IMR-90 (cell line): Measurements from ENCODE around the gene CDC42EP1. TPM values are rescaled to one million over a fixed set of nuclear protein-coding genes. Genes with fewer than 3 reads are reported as not detected.

Experiments used
- ATAC-seq: fragments of 200-7000 bp; cut with Tn5 transposase; 2 replicates; pipeline ENCODE4 v1.9.1; 2020; ENCODE audit warnings: low read depth, mild to moderate bottlenecking, moderate library complexity
- BruUV-seq: library from RNA; stranded (reverse); fragments of 400-500 nt; replicated peaks from 2 replicates; lab custom pipeline; 2021; lab: Mats Ljungman, UMichigan
- CTCF ChIA-PET: fragments of 300-600 bp; formaldehyde crosslinking; extraction: SDS; loops from one replicate; lab custom pipeline; 2021; ENCODE audit warnings: antibody characterized with exemption; lab: Yijun Ruan, JAX
- POLR2A ChIA-PET: fragments of 300-600 bp; sonication (Branson Sonifier 250); formaldehyde crosslinking; loops from one replicate; lab custom pipeline; 2022; ENCODE audit warnings: antibody characterized with exemption; ENCODE audit not compliant: unreplicated experiment; lab: Charles Lee
- DNase-seq: peaks from one replicate; pipeline ENCODE4 v3.0.0; 2013
- H2AFZ ChIP-seq: replicated peaks from 2 replicates; pipeline ENCODE3; 2013; ENCODE audit warnings: low read length, mild to moderate bottlenecking; ENCODE audit not compliant: poor library complexity
- H2AK5ac ChIP-seq: 2 replicates; pipeline ENCODE4 v1.6.1; 2013; ENCODE audit warnings: low read depth, low read length, inconsistent platforms
- H2AK9ac ChIP-seq: replicated peaks from 2 replicates; pipeline ENCODE3; 2013; ENCODE audit warnings: mild to moderate bottlenecking, low read depth, low read length, moderate library complexity; ENCODE audit not compliant: poor library complexity
- H2BK120ac ChIP-seq: 2 replicates; pipeline ENCODE4 v1.6.1; 2013; ENCODE audit warnings: low read depth, low read length, inconsistent platforms
- H2BK15ac ChIP-seq: 3 replicates; pipeline ENCODE4 v1.6.1; 2013; ENCODE audit warnings: low read depth, low read length, inconsistent platforms
- H2BK20ac ChIP-seq: 2 replicates; pipeline ENCODE4 v1.6.1; 2013; ENCODE audit warnings: low read depth, mild to moderate bottlenecking, inconsistent platforms, low read length, moderate library complexity
- H2BK5ac ChIP-seq: 2 replicates; pipeline ENCODE4 v1.6.1; 2013; ENCODE audit warnings: mild to moderate bottlenecking, low read depth, low read length, inconsistent platforms; ENCODE audit not compliant: poor library complexity, severe bottlenecking
- H3K14ac ChIP-seq: replicated peaks from 2 replicates; pipeline ENCODE4 v1.6.1; 2013; ENCODE audit warnings: low read depth, low read length, inconsistent platforms
- H3K18ac ChIP-seq: 2 replicates; pipeline ENCODE4 v1.6.1; 2013; ENCODE audit warnings: low read depth, low read length, control low read depth
- H3K23ac ChIP-seq: 2 replicates; pipeline ENCODE4 v1.6.1; 2013; ENCODE audit warnings: low read depth, low read length, inconsistent platforms
- H3K27ac ChIP-seq: 2 replicates; pipeline ENCODE4 v1.5.1; 2013; ENCODE audit warnings: mild to moderate bottlenecking, control low read depth, low read length; ENCODE audit not compliant: insufficient read depth
- H3K27me3 ChIP-seq: 2 replicates; pipeline ENCODE4 v1.6.1; 2013; ENCODE audit warnings: low read length; ENCODE audit not compliant: control insufficient read depth, insufficient read depth
- H3K36me3 ChIP-seq: 2 replicates; pipeline ENCODE4 v1.6.1; 2013; ENCODE audit warnings: low read length, mixed read lengths; ENCODE audit not compliant: control insufficient read depth, insufficient read depth
- H3K4ac ChIP-seq: 2 replicates; pipeline ENCODE4 v1.6.1; 2013; ENCODE audit warnings: low read depth, low read length, inconsistent platforms
- H3K4me1 ChIP-seq: 2 replicates; pipeline ENCODE4 v1.6.1; 2013; ENCODE audit warnings: low read length, mixed read lengths; ENCODE audit not compliant: control insufficient read depth, insufficient read depth
- H3K4me2 ChIP-seq: 2 replicates; pipeline ENCODE4 v1.6.1; 2013; ENCODE audit warnings: low read depth, mild to moderate bottlenecking, control low read depth, low read length, moderate library complexity
- H3K4me3 ChIP-seq: 2 replicates; pipeline ENCODE4 v1.5.1; 2013; ENCODE audit warnings: low read depth, mild to moderate bottlenecking, control low read depth, low read length, moderate library complexity; ENCODE audit not compliant: insufficient read depth
- H3K56ac ChIP-seq: 2 replicates; pipeline ENCODE4 v1.6.1; 2013; ENCODE audit warnings: low read length, inconsistent platforms; ENCODE audit not compliant: insufficient read depth; ENCODE audit errors: extremely low read depth
- H3K79me1 ChIP-seq, 2 experiments: 2 replicates each; pipeline ENCODE4 v1.6.1; 2013; ENCODE audit warnings: low read length in 2 of 2, inconsistent platforms in 1 of 2, low read depth in 1 of 2
- H3K9ac ChIP-seq: 2 replicates; pipeline ENCODE4 v1.6.1; 2013; ENCODE audit warnings: low read depth, low read length, control low read depth
- H3K9me1 ChIP-seq: 2 replicates; pipeline ENCODE4 v1.6.1; 2013; ENCODE audit warnings: low read length, inconsistent platforms; ENCODE audit not compliant: insufficient read depth
- H3K9me3 ChIP-seq: 2 replicates; pipeline ENCODE4 v1.6.1; 2013; ENCODE audit warnings: low read length; ENCODE audit not compliant: control insufficient read depth, insufficient read depth
- H4K20me1 ChIP-seq: 2 replicates; pipeline ENCODE4 v1.6.1; 2013; ENCODE audit warnings: low read length, inconsistent platforms; ENCODE audit not compliant: insufficient read depth
- H4K5ac ChIP-seq: 2 replicates; pipeline ENCODE4 v1.6.1; 2013; ENCODE audit warnings: mild to moderate bottlenecking, low read depth, low read length, control low read depth
- H4K8ac ChIP-seq, 2 experiments: 2 replicates each; pipeline ENCODE4 v1.6.1; 2013; ENCODE audit warnings: low read depth in 2 of 2, low read length in 2 of 2, control low read depth in 1 of 2, inconsistent platforms in 1 of 2
- H4K91ac ChIP-seq: 2 replicates; pipeline ENCODE4 v1.6.1; 2013; ENCODE audit warnings: low read depth, low read length, inconsistent platforms; ENCODE audit not compliant: insufficient read depth
- BHLHE40 ChIP-seq: fragments of 150-350 bp; IDR thresholded peaks from 2 replicates; pipeline ENCODE4 v1.6.1; 2016; ENCODE audit warnings: mild to moderate bottlenecking, low read depth, low read length
- CEBPB ChIP-seq: IDR thresholded peaks from 2 replicates; pipeline ENCODE4 v1.6.1; 2012; ENCODE audit warnings: low read depth, low read length, improper control_type of control experiment
- CHD1 ChIP-seq: IDR thresholded peaks from 2 replicates; pipeline ENCODE4 v1.6.1; 2012; ENCODE audit warnings: low read depth, low read length, improper control_type of control experiment
- CTCF ChIP-seq: conservative IDR thresholded peaks from 2 replicates; pipeline ENCODE4 v1.5.1; 2012; ENCODE audit warnings: mild to moderate bottlenecking, low read depth, low read length, improper control_type of control experiment
- ELK1 ChIP-seq: fragments of 150-350 bp; IDR thresholded peaks from 2 replicates; pipeline ENCODE4 v1.6.1; 2016; ENCODE audit warnings: low read depth, mild to moderate bottlenecking, low read length, moderate library complexity, borderline replicate concordance
- FOS ChIP-seq: fragments of 150-350 bp; IDR thresholded peaks from 2 replicates; pipeline ENCODE4 v1.6.1; 2016; ENCODE audit warnings: low read depth, low read length
- MAFK ChIP-seq: IDR thresholded peaks from 2 replicates; pipeline ENCODE4 v1.6.1; 2012; ENCODE audit warnings: low read depth, low read length, improper control_type of control experiment
- MAZ ChIP-seq: IDR thresholded peaks from 2 replicates; pipeline ENCODE4 v1.6.1; 2012; ENCODE audit warnings: low read depth, mild to moderate bottlenecking, low read length, improper control_type of control experiment, moderate library complexity, borderline replicate concordance
- MXI1 ChIP-seq: IDR thresholded peaks from 2 replicates; pipeline ENCODE4 v1.6.1; 2012; ENCODE audit warnings: low read depth, mild to moderate bottlenecking, low read length, moderate library complexity, borderline replicate concordance
- NFE2L2 ChIP-seq: fragments of 150-350 bp; IDR thresholded peaks from 2 replicates; pipeline ENCODE4 v1.6.1; 2016; ENCODE audit warnings: low read depth, mild to moderate bottlenecking, low read length
- POLR2A ChIP-seq: IDR thresholded peaks from 2 replicates; pipeline ENCODE4 v1.6.1; 2012; ENCODE audit warnings: mild to moderate bottlenecking, low read depth, low read length
- RAD21 ChIP-seq: IDR thresholded peaks from 2 replicates; pipeline ENCODE4 v1.6.1; 2012; ENCODE audit warnings: low read length, improper control_type of control experiment
- RCOR1 ChIP-seq: IDR thresholded peaks from 2 replicates; pipeline ENCODE4 v1.6.1; 2012; ENCODE audit warnings: mild to moderate bottlenecking, low read length, improper control_type of control experiment; ENCODE audit not compliant: insufficient replicate concordance
- RFX5 ChIP-seq: IDR thresholded peaks from 2 replicates; pipeline ENCODE4 v1.8.0; 2012; ENCODE audit warnings: low read depth, mild to moderate bottlenecking, low read length, moderate library complexity
- SMC3 ChIP-seq: fragments of 150-350 bp; IDR thresholded peaks from 2 replicates; pipeline ENCODE4 v1.6.1; 2016; ENCODE audit warnings: low read depth, mild to moderate bottlenecking, antibody characterized with exemption, low read length, moderate library complexity
- USF2 ChIP-seq: fragments of 150-350 bp; IDR thresholded peaks from 2 replicates; pipeline ENCODE4 v1.6.1; 2017; ENCODE audit warnings: mild to moderate bottlenecking, antibody characterized with exemption, low read length, low read depth
- WGBS, 2 experiments: methylation state at CpG; one replicate each; pipeline versions ENCODE4 v1.1.5 to v1.1.7; 2013; ENCODE audit warnings: missing lambda C conversion rate in 2 of 2; ENCODE audit not compliant: insufficient read length in 1 of 2; ENCODE audit errors: extremely low coverage in 2 of 2; 5-methylcytosine and 5-hydroxymethylcytosine counted together
- dilution Hi-C: fragments of 300-500 bp; cut with HindIII; formaldehyde crosslinking; loops from one replicate; pipeline ENCODE4 v1.14.3; 2018; ENCODE audit warnings: low sequenced_read_pairs; ENCODE audit not compliant: unreplicated experiment
- in situ Hi-C: fragments of 300-500 bp; cut with MboI; formaldehyde crosslinking; loops from 3 replicates; pipeline ENCODE4 v1.14.3; 2019; ENCODE audit warnings: low sequenced_read_pairs, inconsistent platforms, mixed read lengths
- intact Hi-C: fragments of 100-400 bp; cut with micrococcal nuclease; formaldehyde crosslinking; loops from 2 replicates; pipeline ENCODE4 v1.10.0; 2022
- polyA plus RNA-seq, 3 experiments: library from polyadenylated mRNA; depleted of rRNA; stranded (reverse); fragments of >200 nt; gene quantifications; 2 replicates each; pipeline ENCODE4 v1.2.3, GENCODE V29; 2012; ENCODE audit warnings: low replicate concordance in 1 of 3
- total RNA-seq: library from RNA; depleted of rRNA; stranded (reverse); fragments of >200 nt; gene quantifications from 2 replicates; pipeline ENCODE4 v1.2.3, GENCODE V29; 2012

The CDC42EP1 gene
- total and polyA plus RNA-seq, 2 of the 4 experiments (the other 2 are of a cell fraction): 4.7 to 47.3 TPM

- H4K91ac ChIP-seq: no peak overlapping the region
- ChIA-PET POLR2A (no interaction called here), CTCF (no interaction called here)
- WGBS, 2 experiments: no CpG with 5 or more reads among the region's 6 CpGs
- H2BK15ac ChIP-seq: no peak overlapping the region
- no peak overlapping the region for H3K18ac ChIP-seq
- intact Hi-C loops (no loop called here), in situ Hi-C loops (no loop called here), dilution Hi-C loops (no loop called here)
- DNase-seq (no peak), ATAC-seq (no peak)
- H2BK5ac ChIP-seq: no peak overlapping the region
- H3K4me3 ChIP-seq: no peak overlapping the region
- H3K9me3 ChIP-seq: no peaks in the 10 kb centered on the region
- H3K36me3 ChIP-seq: peaks cover 6% of the 10 kb centered on the region
- no TSS peak for BruUV-seq
- H2AK5ac ChIP-seq: no peak overlapping the region
- no peak overlapping the region for H3K4ac ChIP-seq
- no peak overlapping the region for H4K5ac ChIP-seq
- H3K56ac ChIP-seq: no peak overlapping the region
- peaks cover 16% of the 10 kb centered on the region for H3K4me1 ChIP-seq
- H3K27me3 ChIP-seq: no peaks in the 10 kb centered on the region
- H4K20me1 ChIP-seq: 0 out of 2 replicates have a peak, but pooled peaks cover 3% of the 10 kb centered on the region
- H2BK20ac ChIP-seq: no peak overlapping the region
- TF ChIP-seq FOS (no peak), NFE2L2 (no peak), MXI1 (no peak), MAFK (no peak), RFX5 (no peak), CHD1 (no peak), USF2 (no peak), RAD21 (no peak), POLR2A (no peak), CEBPB (no peak), MAZ (no peak), BHLHE40 (no peak), CTCF (no peak), RCOR1 (no peak), ELK1 (no peak), SMC3 (no peak)
- no peak overlapping the region for H4K8ac ChIP-seq
- H3K79me1 ChIP-seq: peaks cover 22 to 56% of the 10 kb centered on the region in 2 experiments
- H3K27ac ChIP-seq: no peak overlapping the region
- no peak overlapping the region for H3K9ac ChIP-seq
- peaks cover 9% of the 10 kb centered on the region for H3K9me1 ChIP-seq
- H2BK120ac ChIP-seq: no peak overlapping the region
- no peak overlapping the region for H3K23ac ChIP-seq
- no peak overlapping the region for H2AFZ ChIP-seq
- no peak overlapping the region for H3K14ac ChIP-seq
- H3K4me2 ChIP-seq: no peak overlapping the region
- H2AK9ac ChIP-seq: peak overlapping the region; percentile 6
Measured at GRCh38 chr22:37611207-37611606, 50.9 kb downstream of the CDC42EP1 start.
